AG20443 (cell line): ENCODE data around the gene SLC66A2.
A peak's percentile ranks its signal among the peaks of the same experiment; 100 is the strongest.
"Not testable (repeated sequence)": the region's sequence is repeated elsewhere in the genome, so short reads cannot be mapped to it uniquely, and the experiment has no call there.

ENCODE experiments used
- DNase-seq: peaks from one replicate; pipeline ENCODE4 v3.0.0; 2012; ENCODE audit warnings: low spot score, mixed read lengths

SLC66A2 gene

GRCh38 chr18:79951545-79952455 is at the start of gene SLC66A2:
SLC66A2 (minus strand) TSS chr18:79951653; CDS start chr18:79950926, 727 bp downstream.
- DNase-seq = peak; percentile 98

DNA sequence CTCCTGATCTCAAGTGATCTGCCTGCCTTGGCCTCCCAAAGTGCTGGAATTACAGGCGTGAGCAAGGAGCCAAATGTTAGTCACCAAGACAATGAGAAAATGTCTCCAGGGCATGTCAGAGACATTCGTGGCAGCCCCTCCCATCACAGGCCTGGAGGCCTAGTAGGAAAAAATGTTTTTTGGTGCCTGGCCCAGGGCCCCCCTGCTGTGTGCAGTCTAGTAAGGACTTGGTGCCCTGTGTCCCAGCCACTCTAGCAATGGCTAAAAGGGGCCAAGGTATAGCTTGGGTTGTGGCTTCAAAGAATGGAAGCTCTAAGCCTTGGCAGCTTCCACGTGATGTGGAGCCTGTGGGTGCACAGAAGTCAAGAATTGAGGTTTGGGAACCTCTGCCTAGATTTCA is 49.4 kb upstream of the SLC66A2 start:
- no peak for DNase-seq

DNA sequence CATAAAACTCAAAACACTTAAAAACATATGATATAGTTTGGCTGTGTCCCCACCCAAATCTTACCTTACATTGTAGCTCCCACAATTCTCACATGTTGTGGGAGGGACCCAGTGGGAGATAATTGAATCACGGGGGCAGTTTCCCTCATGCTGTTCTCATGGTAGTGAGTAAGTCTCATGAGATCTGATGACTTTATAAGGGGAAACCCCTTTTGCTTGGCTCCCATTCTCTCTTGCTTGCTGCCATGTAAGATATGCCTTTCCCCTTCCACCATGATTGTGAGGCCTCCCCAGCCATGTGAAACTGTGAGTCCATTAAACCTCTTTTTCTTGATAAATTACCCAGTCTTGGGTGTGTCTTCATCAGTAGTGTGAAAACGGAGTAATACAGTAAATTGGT is 48.2 kb upstream of the SLC66A2 start:
- DNase-seq = not testable (repeated sequence)

- no peak for DNase-seq
Observed at GRCh38 chr18:79991494-79991893, 40.0 kb upstream of the SLC66A2 start.

DNA sequence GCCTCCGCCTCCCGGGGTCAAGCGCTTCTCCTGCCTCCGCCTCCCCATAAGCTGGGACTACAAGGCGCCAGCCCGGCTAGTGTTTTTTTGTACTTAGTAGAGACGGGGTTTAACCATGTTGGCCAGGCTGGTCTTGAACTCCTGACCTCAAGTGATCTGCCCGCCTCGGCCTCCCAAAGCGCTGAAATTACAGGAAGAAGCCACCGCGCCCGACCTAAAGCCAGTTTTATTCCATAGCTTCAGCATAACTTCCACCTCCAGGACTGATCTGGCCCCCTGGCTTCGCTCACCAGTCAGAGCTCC is 37.7 kb upstream of the SLC66A2 start:
- no peak for DNase-seq

DNA sequence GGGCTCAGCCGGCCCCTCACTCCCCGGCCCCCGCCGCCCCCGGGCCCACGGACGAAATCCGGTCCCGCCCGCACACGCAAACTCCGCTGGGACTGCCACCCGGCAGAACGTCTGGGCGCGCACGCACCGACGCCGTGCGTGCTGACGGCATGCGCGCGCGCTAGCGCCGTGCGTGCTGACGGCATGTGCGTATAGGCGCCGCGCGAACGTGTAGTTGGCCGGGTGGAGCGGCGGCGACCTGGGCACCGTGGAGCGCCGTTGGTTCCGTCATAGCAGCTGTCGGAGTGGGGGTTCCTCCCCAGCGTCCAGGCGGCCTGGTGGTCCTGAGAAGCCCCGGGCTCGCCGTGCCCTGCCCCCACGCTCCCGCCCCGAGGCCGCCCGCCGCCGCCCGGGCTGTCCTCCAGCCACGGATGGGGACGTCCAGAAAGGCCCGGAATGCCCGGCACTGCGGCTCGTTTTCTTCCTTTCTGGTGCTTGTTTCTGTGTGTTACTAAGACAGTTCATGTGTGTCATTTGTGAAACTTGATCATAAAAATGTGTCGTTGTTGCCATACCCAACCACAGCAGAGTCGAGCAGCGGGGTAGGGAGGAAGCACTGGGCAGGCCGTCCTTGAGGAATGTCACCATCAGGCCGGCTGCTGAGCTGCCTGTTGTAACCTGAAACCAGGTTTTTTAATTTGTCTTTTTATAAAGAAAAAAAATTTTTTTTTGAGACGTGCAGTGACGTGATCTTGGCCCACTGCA is 37.2 kb upstream of the SLC66A2 start, which contains the start of gene TXNL4A:
Gene TXNL4A, minus strand, starts transcription at position 113 of the 744 bp plus-strand sequence. CDS start 171 bp downstream, outside the sequence.
- DNase-seq = peak; percentile 95

- DNase-seq = peak; percentile 77
Observed at GRCh38 chr18:79988071-79988450, 36.6 kb upstream of the SLC66A2 start.

- peak; percentile 34 for DNase-seq
Observed at GRCh38 chr18:79987566-79987965, 36.1 kb upstream of the SLC66A2 start.

GRCh38 chr18:79986726-79987125 is 35.3 kb upstream of the SLC66A2 start:
- peak; percentile 25 for DNase-seq

DNA sequence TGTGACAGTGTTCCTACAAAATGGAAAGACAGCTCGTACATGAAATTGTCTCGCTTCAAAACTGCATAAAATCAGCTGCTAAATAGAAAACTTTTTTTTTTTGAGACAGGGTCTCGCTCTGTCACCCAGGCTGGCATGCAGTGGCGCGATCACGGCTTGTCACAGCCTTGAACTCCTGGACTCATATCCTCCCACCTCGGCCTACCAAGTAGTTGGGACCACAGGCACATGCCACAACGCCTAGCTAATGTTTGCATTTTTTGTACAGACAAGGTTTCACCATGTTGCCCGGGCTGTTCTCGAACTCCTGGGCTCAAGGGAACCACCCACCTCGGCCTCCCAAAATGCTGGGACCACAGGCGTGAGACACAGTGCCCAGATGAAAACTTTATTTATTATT is 33.7 kb upstream of the SLC66A2 start:
- no peak for DNase-seq

GRCh38 chr18:79983793-79984192 is 32.3 kb upstream of the SLC66A2 start:
- DNase-seq = no peak

- DNase-seq = no peak
Observed at GRCh38 chr18:79983253-79983652, 31.8 kb upstream of the SLC66A2 start.

DNA sequence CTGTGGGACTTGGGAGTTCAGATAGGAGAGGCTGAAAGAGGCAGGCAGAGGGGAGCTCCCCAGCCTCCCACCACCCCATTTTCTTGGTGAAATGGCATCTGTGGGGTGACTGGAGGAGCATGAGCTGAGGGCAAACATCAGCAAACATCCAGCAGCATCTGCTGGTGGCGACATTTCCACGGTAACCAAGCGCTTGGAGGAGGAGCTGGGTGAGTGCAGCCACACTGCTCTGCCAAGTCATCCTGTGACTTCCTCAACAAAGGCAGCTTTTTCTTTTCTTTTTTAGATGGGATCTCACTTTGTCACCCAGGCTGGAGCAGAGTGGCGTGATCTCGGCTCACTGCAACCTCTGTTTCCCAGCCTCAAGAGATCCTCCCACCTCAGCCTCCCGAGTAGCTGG is 31.3 kb upstream of the SLC66A2 start:
- DNase-seq = no peak

DNA sequence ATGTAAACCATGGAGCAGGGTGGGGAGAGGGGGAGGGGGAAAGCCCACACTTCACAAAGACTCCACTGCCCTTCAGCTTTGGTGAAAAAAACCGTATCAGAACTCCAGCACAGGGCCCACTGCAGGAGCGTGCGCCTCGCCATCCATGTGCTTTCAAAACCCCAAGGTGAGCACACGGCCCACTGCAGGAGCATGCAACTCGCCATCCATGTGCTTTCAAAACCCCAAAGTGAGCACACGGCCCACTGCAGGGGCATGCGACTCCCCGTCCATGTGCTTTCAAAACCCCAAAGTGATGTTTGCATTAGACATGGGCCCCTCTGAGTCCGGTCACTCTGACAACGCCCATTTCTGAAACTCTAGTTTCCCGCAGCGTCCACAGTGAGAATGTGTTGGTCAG is 29.1 kb upstream of the SLC66A2 start:
- DNase-seq = no peak

- DNase-seq = no peak
Observed at GRCh38 chr18:79979843-79980242, 28.4 kb upstream of the SLC66A2 start.

GRCh38 chr18:79975985-79976680 is 24.7 kb upstream of the SLC66A2 start:
- no peak for DNase-seq

- no peak for DNase-seq
Observed at GRCh38 chr18:79975043-79975442, 23.6 kb upstream of the SLC66A2 start.

DNA sequence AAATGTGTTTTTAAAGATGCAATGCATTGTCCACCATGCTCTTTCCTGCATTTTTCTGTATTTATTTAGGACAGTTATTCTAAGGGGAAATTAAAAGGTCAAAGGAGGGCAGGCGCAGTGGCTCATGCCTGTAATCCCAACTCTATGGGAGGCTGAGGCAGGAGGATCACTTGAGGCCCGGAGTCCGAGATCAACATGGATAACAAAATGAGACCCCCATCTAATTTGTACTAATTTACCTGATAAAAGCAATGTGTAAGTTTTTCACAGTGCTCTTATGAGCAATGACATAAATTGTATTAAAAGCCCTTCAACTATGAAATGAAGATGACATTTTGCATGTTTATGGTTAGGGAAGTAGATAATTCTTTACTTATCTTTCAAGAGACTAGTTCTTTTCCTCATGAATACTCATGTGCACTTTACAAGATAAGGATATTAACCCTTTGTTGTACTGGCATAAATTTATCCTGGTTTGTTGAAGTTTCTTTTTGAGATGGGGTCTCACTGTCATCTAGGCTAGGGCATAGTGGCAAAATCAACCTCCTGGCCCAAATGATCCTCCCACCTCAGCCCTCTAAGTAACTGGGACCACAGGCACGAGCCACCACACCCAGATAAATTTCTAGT is 22.7 kb upstream of the SLC66A2 start:
- DNase-seq = no peak

DNA sequence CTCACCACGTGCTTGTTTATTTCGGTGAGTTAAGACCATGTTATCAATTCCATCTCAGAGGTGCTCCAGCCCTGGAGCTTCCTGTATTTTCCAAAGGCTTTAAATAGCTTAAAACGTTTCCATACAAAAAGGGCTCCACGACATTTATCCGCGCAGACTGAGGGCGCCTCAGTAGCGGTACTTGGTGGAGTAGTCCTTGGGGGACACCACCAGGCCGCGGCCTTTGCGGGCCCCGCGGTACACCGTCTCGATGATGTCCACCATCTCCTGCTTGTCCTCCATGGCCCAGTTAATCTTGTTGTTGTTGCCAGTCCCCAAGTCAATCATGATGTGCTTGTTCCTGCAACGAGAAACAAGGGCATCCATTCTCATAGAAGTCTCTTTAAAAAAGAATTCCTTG is 22.1 kb upstream of the SLC66A2 start:
- no peak for DNase-seq

DNA sequence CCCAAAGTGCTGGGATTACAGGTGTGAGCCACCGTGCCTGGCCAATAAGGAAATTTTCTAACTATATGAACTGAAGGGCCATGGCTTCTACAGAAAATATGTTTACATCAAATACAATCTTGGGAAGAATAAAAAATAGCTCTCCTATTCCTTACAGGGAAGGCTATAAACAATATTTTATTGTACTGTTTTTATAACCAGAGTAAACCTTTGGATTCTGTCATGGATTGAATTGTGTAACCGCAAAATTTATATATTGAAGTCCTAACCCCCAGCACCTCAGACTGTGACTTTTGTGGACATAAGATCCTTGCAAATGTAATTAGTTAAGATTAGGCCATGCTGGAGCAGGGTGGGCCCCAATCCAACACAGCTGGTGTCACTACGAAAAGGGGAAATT is 21.3 kb upstream of the SLC66A2 start:
- no peak for DNase-seq

- DNase-seq = no peak
Observed at GRCh38 chr18:79971986-79972385, 20.5 kb upstream of the SLC66A2 start.
